Esophagus (tissue), 2 donors: ENCODE measurements around the gene PRSS2. TPM values are rescaled to one million over a fixed set of nuclear protein-coding genes. Genes with fewer than 3 reads are reported as not detected.
"Not testable (repeated sequence)": the region's sequence is repeated elsewhere in the genome, so short reads cannot be mapped to it uniquely, and the experiment has no call there.

ENCODE experiments used
- H3K27ac ChIP-seq, 2 donors: one replicate each; pipeline ENCODE4 v1.5.1; 2013; ENCODE audit warnings: low read depth in 2 of 2, mild to moderate bottlenecking in 2 of 2, inconsistent platforms in 1 of 2, low read length in 1 of 2, moderate library complexity in 1 of 2
- H3K27me3 ChIP-seq, 2 donors: one replicate each; pipeline ENCODE4 v1.6.1; 2013; ENCODE audit warnings: low read length in 2 of 2, control low read depth in 1 of 2, mild to moderate bottlenecking in 1 of 2; ENCODE audit not compliant: insufficient read depth in 2 of 2, control insufficient read depth in 1 of 2
- H3K36me3 ChIP-seq, 2 donors: one replicate each; pipeline ENCODE4 v1.6.1; 2013; ENCODE audit warnings: low read length in 1 of 2; ENCODE audit not compliant: control insufficient read depth in 2 of 2, insufficient read depth in 2 of 2
- H3K4me1 ChIP-seq, 2 donors: one replicate each; pipeline ENCODE4 v1.6.1; 2013; ENCODE audit warnings: low read length in 1 of 2; ENCODE audit not compliant: control insufficient read depth in 2 of 2, insufficient read depth in 2 of 2
- H3K4me3 ChIP-seq, 2 donors: one replicate each; pipeline ENCODE4 v1.5.1; 2013; ENCODE audit warnings: low read length in 2 of 2, mild to moderate bottlenecking in 2 of 2, low read depth in 1 of 2, moderate library complexity in 1 of 2
- H3K9me3 ChIP-seq, 2 donors: one replicate each; pipeline ENCODE4 v1.6.1; 2013; ENCODE audit warnings: mild to moderate bottlenecking in 2 of 2, low read depth in 1 of 2, low read length in 1 of 2, moderate library complexity in 1 of 2; ENCODE audit not compliant: control insufficient read depth in 2 of 2, insufficient read depth in 1 of 2
- WGBS, 2 donors: extraction: QIAGEN DNeasy Blood & Tissue Kit; methylation state at CpG; one replicate each; pipeline ENCODE4 v1.1.7; 2013; 5-methylcytosine and 5-hydroxymethylcytosine counted together
- polyA plus RNA-seq, 2 donors: library from polyadenylated mRNA; stranded (reverse); fragments of 200-250 nt; gene quantifications; one replicate each; pipeline ENCODE4 v1.2.3, GENCODE V29; 2013
- donor health status: healthy with polysubstance abuse.
- donor health status: Bipolar disorder and iron deficiency.

PRSS2 gene
- polyA plus RNA-seq, 2 donors: 0.61 to 3.3 TPM

DNA sequence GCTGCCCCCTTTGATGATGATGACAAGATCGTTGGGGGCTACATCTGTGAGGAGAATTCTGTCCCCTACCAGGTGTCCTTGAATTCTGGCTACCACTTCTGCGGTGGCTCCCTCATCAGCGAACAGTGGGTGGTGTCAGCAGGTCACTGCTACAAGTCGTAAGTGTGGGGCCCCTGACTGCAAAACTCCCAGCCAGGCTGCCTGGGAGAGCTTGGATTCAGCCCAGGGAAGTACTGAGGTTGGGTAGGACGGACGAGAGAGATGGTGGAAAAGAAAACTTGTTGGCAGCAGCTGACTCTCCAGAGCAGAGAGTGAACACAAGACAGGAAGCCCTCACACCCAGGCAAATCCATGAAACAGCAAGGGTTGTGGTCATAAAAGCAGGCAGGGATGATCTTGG, 1.3 kb downstream of the PRSS2 start:
- Histone ChIP-seq H3K4me3 (no peak overlapping the region), H3K4me1 (no peaks in the 10 kb centered on the region), H3K36me3 (no peaks in the 10 kb centered on the region), H3K27me3 (no peaks in the 10 kb centered on the region), H3K27ac (no peak overlapping the region), H3K9me3 (no peaks in the 10 kb centered on the region)
- WGBS, 2 donors: 42 to 63% methylated on average over 6 of the region's 6 CpGs

DNA sequence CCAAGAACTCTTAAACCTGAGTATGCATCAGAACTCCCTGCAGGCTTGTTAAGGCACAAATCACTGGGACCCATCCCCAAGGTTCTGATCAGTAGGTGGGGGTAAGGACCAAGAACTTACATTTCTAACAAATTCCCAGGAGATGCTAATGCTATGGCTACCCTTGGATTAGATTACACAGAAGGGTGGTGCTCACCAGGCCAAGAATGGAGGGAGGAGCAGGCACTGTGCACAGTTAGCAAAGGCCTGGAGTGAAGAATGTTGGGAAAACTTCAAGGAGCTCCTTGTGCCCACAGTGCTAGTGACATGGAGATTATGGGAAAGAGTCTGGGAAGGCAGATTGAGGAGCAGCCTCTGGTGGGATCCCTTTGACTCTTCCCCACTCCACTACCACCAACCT, 1.9 kb downstream of the PRSS2 start:
- Histone ChIP-seq H3K36me3 (no peaks in the 10 kb centered on the region), H3K4me1 (no peaks in the 10 kb centered on the region)

DNA sequence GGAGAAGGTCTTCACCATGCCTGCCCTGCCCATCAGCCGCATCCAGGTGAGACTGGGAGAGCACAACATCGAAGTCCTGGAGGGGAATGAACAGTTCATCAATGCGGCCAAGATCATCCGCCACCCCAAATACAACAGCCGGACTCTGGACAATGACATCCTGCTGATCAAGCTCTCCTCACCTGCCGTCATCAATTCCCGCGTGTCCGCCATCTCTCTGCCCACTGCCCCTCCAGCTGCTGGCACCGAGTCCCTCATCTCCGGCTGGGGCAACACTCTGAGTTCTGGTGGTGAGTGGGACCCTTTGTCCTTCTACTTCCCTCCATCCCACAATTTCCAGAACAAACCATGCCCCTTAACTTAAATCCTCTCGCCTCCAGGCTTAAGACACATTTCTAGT, 2.5 kb downstream of the PRSS2 start:
- Histone ChIP-seq H3K4me3 (no peak overlapping the region), H3K36me3 (no peaks in the 10 kb centered on the region), H3K9me3 (no peaks in the 10 kb centered on the region), H3K4me1 (no peaks in the 10 kb centered on the region), H3K27me3 (no peaks in the 10 kb centered on the region), H3K27ac (no peak overlapping the region)
- 80 to 93% methylated on average over 12 of the region's 12 CpGs for WGBS, 2 donors

More for the DNA sequence above, 1.9 kb downstream of the PRSS2 start:
- H3K27ac ChIP-seq: no peak overlapping the region
- H3K9me3 ChIP-seq: no peaks in the 10 kb centered on the region
- H3K4me3 ChIP-seq: no peak overlapping the region
- H3K27me3 ChIP-seq: no peaks in the 10 kb centered on the region

DNA sequence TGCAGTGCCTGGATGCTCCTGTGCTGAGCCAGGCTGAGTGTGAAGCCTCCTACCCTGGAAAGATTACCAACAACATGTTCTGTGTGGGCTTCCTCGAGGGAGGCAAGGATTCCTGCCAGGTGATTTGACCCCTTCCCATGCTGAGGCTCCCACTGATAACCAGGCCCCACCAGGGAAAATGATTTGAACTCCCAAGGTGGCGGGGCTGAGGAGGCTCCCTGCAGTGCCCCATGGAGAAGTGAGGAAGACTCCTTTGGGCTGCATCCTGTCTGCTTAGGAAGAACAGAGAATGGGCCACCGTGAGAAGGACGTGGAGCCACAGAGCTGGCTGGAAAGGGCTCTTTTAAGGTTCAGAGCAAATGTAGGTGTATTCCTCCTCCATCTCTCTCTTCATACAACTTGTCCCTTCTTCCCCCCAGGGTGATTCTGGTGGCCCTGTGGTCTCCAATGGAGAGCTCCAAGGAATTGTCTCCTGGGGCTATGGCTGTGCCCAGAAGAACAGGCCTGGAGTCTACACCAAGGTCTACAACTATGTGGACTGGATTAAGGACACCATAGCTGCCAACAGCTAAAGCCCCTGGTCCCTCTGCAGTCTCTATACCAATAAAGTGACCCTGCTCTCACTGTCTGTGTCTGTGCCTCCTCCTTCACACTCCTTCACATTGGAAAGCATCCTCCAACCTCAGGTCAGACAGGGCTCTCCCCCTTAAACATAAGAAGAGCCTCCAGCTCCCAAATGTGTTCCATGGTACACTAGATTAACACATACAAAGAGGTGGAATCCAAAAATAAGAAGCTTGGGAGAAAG, 3.4 kb downstream of the PRSS2 start:
- 68 to 80% methylated on average over 4 of the region's 4 CpGs for WGBS, 2 donors
- no peaks in the 10 kb centered on the region for H3K36me3 ChIP-seq

DNA sequence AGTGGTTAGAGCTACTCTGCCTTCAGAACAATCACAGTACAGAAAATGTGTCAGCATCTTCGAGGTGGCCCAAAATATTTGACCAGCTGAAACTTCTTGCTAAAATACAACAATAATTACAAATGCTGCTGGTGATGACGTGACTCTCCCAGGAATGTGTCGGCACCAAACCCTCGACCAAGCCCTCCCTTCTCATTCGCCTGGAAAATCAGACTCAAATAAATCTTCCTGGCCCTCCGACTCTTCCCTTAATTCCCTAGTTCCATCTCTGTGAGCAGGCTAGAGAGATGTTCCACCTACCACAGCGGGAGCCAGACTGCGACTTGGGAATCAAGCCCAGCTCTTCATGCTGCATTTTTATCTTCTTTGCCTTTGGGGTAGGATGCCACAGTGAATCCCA, 4.1 kb downstream of the PRSS2 start:
- no peak overlapping the region for H3K4me3 ChIP-seq

More for the DNA sequence above, 3.4 kb downstream of the PRSS2 start:
- Histone ChIP-seq H3K4me3 (no peak overlapping the region), H3K27me3 (no peaks in the 10 kb centered on the region), H3K9me3 (no peaks in the 10 kb centered on the region), H3K27ac (no peak overlapping the region), H3K4me1 (no peaks in the 10 kb centered on the region)

DNA sequence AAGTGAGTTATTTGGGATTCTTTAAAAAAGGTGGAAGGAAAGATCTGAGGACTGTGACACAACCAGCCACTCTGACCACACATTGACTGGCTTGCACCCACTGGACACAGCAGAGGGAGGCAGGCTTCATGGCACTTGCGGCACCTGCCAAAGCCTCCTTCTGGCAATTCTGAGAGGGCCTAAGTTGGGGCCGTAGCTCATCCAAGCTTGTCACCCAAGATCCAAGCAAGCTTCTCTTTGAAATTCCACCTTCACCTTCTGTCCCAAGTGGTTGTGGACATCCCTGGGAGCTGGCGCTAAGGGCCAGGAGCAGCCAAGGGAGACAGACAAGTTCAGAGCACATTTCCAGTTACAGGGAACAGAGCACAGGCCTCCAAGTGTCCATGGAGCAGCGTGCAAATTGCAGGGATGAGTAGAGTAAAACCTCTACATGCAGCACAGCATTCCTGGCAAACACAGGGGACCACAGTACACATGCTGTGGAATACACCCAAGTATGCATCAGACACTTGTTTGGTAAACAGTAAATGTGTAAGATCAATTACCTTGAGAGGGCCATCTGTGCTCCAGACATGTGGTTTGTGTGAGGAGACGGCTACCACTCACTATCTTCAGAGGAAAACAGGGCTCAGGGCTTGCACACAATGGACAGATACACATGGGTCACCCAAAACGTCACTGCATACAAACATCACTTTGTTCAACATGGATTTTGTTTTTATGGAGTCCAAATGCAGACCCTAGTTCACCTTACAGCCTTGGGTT, 4.8 kb downstream of the PRSS2 start:
- 62 to 82% methylated on average over 6 of the region's 6 CpGs for WGBS, 2 donors
- H3K27ac ChIP-seq, H3K4me3 ChIP-seq, H3K27me3 ChIP-seq, H3K36me3 ChIP-seq, H3K4me1 ChIP-seq, H3K9me3 ChIP-seq: not testable (repeated sequence)

More for the DNA sequence above, 4.1 kb downstream of the PRSS2 start:
- Histone ChIP-seq H3K36me3 (no peaks in the 10 kb centered on the region), H3K27ac (no peak overlapping the region), H3K9me3 (no peaks in the 10 kb centered on the region), H3K4me1 (no peaks in the 10 kb centered on the region), H3K27me3 (no peaks in the 10 kb centered on the region)
- 36 to 68% methylated on average over 8 of the region's 8 CpGs for WGBS, 2 donors

DNA sequence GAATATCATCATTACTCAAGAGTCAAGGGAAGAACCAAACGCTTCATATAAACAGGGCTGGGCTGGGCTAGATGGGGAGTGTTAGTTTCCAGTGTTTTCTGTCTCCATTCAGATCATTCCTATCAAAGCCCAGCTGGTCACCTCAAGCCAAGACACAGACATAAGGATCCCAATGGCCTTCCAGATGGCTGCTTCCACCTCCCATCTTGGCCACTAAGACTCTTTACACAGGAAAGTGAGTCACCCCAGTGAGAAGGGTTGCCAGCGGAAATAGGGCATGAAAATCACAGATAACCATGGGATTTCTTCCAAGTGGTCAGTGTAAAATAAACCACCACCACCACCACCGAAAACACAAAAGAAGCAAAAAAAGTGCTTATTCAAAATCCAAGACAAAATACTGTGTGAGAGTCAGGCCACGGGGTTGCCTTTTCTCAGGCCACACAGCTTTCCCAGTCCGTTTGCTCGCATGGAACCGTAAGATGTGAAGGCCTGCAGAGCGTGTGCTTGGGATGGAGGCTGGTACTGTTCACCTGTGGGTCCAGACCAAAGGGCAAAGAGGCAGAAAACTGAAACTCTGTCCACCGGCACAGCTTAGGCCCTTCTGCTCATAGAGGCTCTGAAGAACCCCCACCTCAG, 5.6 kb downstream of the PRSS2 start:
- 55 to 81% methylated on average over 9 of the region's 9 CpGs for WGBS, 2 donors
- no peaks in the 10 kb centered on the region for H3K9me3 ChIP-seq
- no peaks in the 10 kb centered on the region for H3K27me3 ChIP-seq
- no peaks in the 10 kb centered on the region for H3K4me1 ChIP-seq
- no peaks in the 10 kb centered on the region for H3K36me3 ChIP-seq
- no peak overlapping the region for H3K27ac ChIP-seq
- H3K4me3 ChIP-seq: no peak overlapping the region

DNA sequence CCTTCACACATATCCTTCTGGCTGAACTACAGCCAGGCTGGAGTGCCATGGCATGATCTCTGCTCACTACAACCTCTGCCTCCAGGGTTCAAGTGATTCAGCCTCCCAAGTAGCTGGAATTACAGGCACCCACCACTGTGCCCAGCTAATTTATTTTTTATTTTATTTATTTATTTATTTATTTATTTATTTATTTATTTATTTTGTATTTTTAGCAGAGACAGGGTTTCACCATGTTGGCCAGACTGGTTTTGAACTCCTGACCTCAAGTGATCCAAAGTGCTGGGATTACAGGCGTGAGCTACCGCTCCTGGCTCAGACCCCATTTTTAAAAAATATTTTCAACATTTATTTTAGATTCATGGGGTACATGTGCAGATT, 6.1 kb downstream of the PRSS2 start:
- H3K27me3 ChIP-seq, H3K4me1 ChIP-seq, H3K36me3 ChIP-seq, H3K9me3 ChIP-seq, H3K4me3 ChIP-seq, H3K27ac ChIP-seq: not testable (repeated sequence)
- WGBS, 2 donors: 95 to 99% methylated on average over 2 of the region's 2 CpGs

DNA sequence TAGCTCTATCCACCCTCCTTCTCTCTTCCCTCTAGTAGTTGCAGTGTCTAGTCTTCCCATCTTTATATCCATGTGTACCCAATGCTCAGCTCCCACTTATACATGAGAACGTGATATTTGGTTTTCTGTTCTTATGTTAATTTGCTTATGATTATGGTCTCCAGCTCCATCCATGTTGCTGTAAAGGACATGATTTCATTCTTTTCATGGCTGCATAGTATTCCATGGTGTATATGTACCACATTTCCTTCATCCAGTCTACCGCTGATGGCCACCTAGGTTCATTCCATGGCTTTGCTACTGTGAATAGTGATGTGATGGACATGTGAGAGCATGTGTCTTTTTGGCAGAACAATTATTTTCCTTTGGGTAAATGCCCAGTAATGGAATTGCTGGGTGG, 6.5 kb downstream of the PRSS2 start:
- H3K27ac ChIP-seq: no peak overlapping the region
- H3K4me3 ChIP-seq: no peak overlapping the region
- H3K9me3 ChIP-seq: no peaks in the 10 kb centered on the region
- WGBS, 2 donors: 82 to 91% methylated on average over 2 of the region's 2 CpGs
- H3K36me3 ChIP-seq: no peaks in the 10 kb centered on the region
- no peaks in the 10 kb centered on the region for H3K27me3 ChIP-seq
- H3K4me1 ChIP-seq: no peaks in the 10 kb centered on the region
